HEK293 (cell line): Measurements from ENCODE around the gene CDC37L1.
A peak's percentile ranks its signal among the peaks of the same experiment; 100 is the strongest.

Experiments
- CTCF ChIA-PET: fragments of 350-600 bp; formaldehyde crosslinking; extraction: SDS; loops from one replicate; lab custom pipeline; 2021; ENCODE audit warnings: antibody characterized with exemption; lab: Yijun Ruan, JAX
- POLR2A ChIA-PET: fragments of 300-600 bp; formaldehyde crosslinking; extraction: SDS; loops from one replicate; lab custom pipeline; 2020; ENCODE audit warnings: antibody characterized with exemption, inconsistent platforms; lab: Yijun Ruan, JAX
- H3K27ac ChIP-seq: fragments of 200-500 bp; sonication (Bioruptor generic); 2 replicates; pipeline ENCODE4 v1.5.1; 2014; ENCODE audit warnings: low read depth, low read length, control low read depth, inconsistent platforms; ENCODE audit errors: extremely low read depth
- H3K36me3 ChIP-seq, 2 experiments: fragments of 200-500 bp in 1 of 2; sonication (Bioruptor generic) in 1 of 2; 1 replicate in 1 of 2; 2 replicates in 1 of 2; pipeline ENCODE4 v1.5.1; 2014 to 2017; ENCODE audit warnings: inconsistent platforms in 2 of 2, low read length in 2 of 2; ENCODE audit not compliant: control insufficient read depth in 2 of 2, insufficient read depth in 1 of 2
- H3K4me1 ChIP-seq: fragments of 200-500 bp; sonication (Bioruptor generic); 2 replicates; pipeline ENCODE4 v1.5.1; 2014; ENCODE audit warnings: mild to moderate bottlenecking, low read length, inconsistent platforms; ENCODE audit not compliant: control insufficient read depth, insufficient read depth
- H3K4me3 ChIP-seq: 2 replicates; pipeline ENCODE4 v1.5.1; 2011; ENCODE audit warnings: low read depth, mild to moderate bottlenecking, control low read depth, low read length, moderate library complexity
- H3K9me3 ChIP-seq: fragments of 200-500 bp; sonication (Bioruptor generic); 2 replicates; pipeline ENCODE4 v1.5.1; 2014; ENCODE audit warnings: low read depth, low read length, inconsistent platforms; ENCODE audit not compliant: control insufficient read depth, insufficient read depth
- BCL11B ChIP-seq: fragments of 450-650 bp; formaldehyde crosslinking; IDR thresholded peaks from 2 replicates; pipeline ENCODE4 v1.5.1; 2016; ENCODE audit warnings: low read depth, missing biosample characterization, missing genetic modification characterization
- HOXD13 ChIP-seq: sonication (generic); formaldehyde crosslinking; IDR thresholded peaks from 2 replicates; pipeline ENCODE4 v1.8.0; 2022; ENCODE audit warnings: missing genetic modification reagents, borderline replicate concordance
- INSM2 ChIP-seq: fragments of 450-650 bp; formaldehyde crosslinking; IDR thresholded peaks from 2 replicates; pipeline ENCODE4 v1.5.1; 2016; ENCODE audit warnings: missing biosample characterization, missing genetic modification characterization
- KLF10 ChIP-seq: fragments of 450-650 bp; IDR thresholded peaks from 2 replicates; pipeline ENCODE4 v1.5.1; 2018; ENCODE audit warnings: missing biosample characterization, mild to moderate bottlenecking, missing genetic modification characterization
- PBX3 ChIP-seq: sonication (generic); formaldehyde crosslinking; IDR thresholded peaks from 2 replicates; pipeline ENCODE4 v1.8.1; 2022; ENCODE audit warnings: mild to moderate bottlenecking, moderate library complexity, missing genetic modification reagents
- PRDM1 ChIP-seq: fragments of 450-650 bp; formaldehyde crosslinking; IDR thresholded peaks from 2 replicates; pipeline ENCODE4; 2016; ENCODE audit warnings: missing biosample characterization, missing genetic modification characterization
- PRDM10 ChIP-seq: fragments of 450-650 bp; formaldehyde crosslinking; IDR thresholded peaks from 2 replicates; pipeline ENCODE4 v1.5.1; 2016; ENCODE audit warnings: missing biosample characterization, missing genetic modification characterization
- REST ChIP-seq: fragments of 450-650 bp; formaldehyde crosslinking; IDR thresholded peaks from 2 replicates; pipeline ENCODE4 v1.5.1; 2016; ENCODE audit warnings: missing biosample characterization, missing genetic modification characterization
- ZBTB11 ChIP-seq: fragments of 450-650 bp; formaldehyde crosslinking; conservative IDR thresholded peaks from 2 replicates; pipeline ENCODE4 v1.5.1; 2016; ENCODE audit warnings: low read depth, missing biosample characterization, missing genetic modification characterization
- ZBTB20 ChIP-seq: fragments of 450-650 bp; formaldehyde crosslinking; IDR thresholded peaks from 2 replicates; pipeline ENCODE4 v1.5.1; 2016; ENCODE audit warnings: missing biosample characterization, missing genetic modification characterization
- ZBTB8A ChIP-seq: fragments of 450-650 bp; formaldehyde crosslinking; IDR thresholded peaks from 2 replicates; pipeline ENCODE4 v1.5.1; 2016; ENCODE audit warnings: missing biosample characterization, missing genetic modification characterization
- ZNF114 ChIP-seq: fragments of 450-650 bp; formaldehyde crosslinking; IDR thresholded peaks from 2 replicates; pipeline ENCODE4 v1.5.0; 2017; ENCODE audit warnings: missing biosample characterization, missing genetic modification characterization
- ZNF292 ChIP-seq: fragments of 450-650 bp; formaldehyde crosslinking; IDR thresholded peaks from 2 replicates; pipeline ENCODE4 v1.5.1; 2016; ENCODE audit warnings: low read depth, missing biosample characterization, missing genetic modification characterization, borderline replicate concordance
- ZNF302 ChIP-seq: fragments of 450-650 bp; formaldehyde crosslinking; IDR thresholded peaks from 2 replicates; pipeline ENCODE4 v1.5.1; 2016; ENCODE audit warnings: missing biosample characterization, missing genetic modification characterization, low read depth
- ZNF335 ChIP-seq: fragments of 450-650 bp; formaldehyde crosslinking; conservative IDR thresholded peaks from 2 replicates; pipeline ENCODE4 v1.5.1; 2016; ENCODE audit warnings: missing biosample characterization, missing genetic modification characterization
- ZNF560 ChIP-seq: fragments of 450-650 bp; formaldehyde crosslinking; IDR thresholded peaks from 2 replicates; pipeline ENCODE4 v1.5.1; 2017; ENCODE audit warnings: missing biosample characterization, missing genetic modification characterization, borderline replicate concordance
- ZNF629 ChIP-seq: fragments of 450-650 bp; formaldehyde crosslinking; IDR thresholded peaks from 2 replicates; pipeline ENCODE4 v1.5.1; 2017; ENCODE audit warnings: missing biosample characterization, missing genetic modification characterization
- ZNF664 ChIP-seq: fragments of 450-650 bp; formaldehyde crosslinking; IDR thresholded peaks from 2 replicates; pipeline ENCODE4 v1.5.1; 2016; ENCODE audit warnings: missing biosample characterization, missing genetic modification characterization
- ZNF704 ChIP-seq: fragments of 450-650 bp; formaldehyde crosslinking; IDR thresholded peaks from 2 replicates; pipeline ENCODE4 v1.5.1; 2016; ENCODE audit warnings: missing biosample characterization, missing genetic modification characterization
- ZNF768 ChIP-seq: fragments of 450-650 bp; formaldehyde crosslinking; IDR thresholded peaks from 2 replicates; pipeline ENCODE4 v1.5.1; 2018; ENCODE audit warnings: missing biosample characterization, mild to moderate bottlenecking, missing genetic modification characterization
- ZXDB ChIP-seq: fragments of 450-650 bp; formaldehyde crosslinking; IDR thresholded peaks from 2 replicates; pipeline ENCODE4 v1.5.1; 2016; ENCODE audit warnings: missing biosample characterization, missing genetic modification characterization

CDC37L1 gene

GRCh38 chr9:4740638-4741364 is 61.4 kb downstream of the CDC37L1 start, which contains the start of gene AK3:
TSS of gene AK3 (minus strand) at chr9:4741202. CDS start at chr9:4741087, 115 bp downstream.
- Histone ChIP-seq H3K9me3 (no peaks in the 10 kb centered on the region), H3K4me3 (peak within 1 kb of the TSS; percentile 86), H3K36me3 (no peaks in the 10 kb centered on the region; a peak in 1 of 3 replicates), H3K4me1 (no peaks in the 10 kb centered on the region), H3K27ac (peak within 1 kb of the TSS; percentile 89)
- POLR2A ChIA-PET, result interaction anchor here (0.5 to 2.4 kb wide), 13 partner anchors 9 to 900 kb away, joined by 3 to 10 read pairs (median 6); partner anchors contain the start of genes CDC37L1, JAK2, PLPP6 and RCL1
- CTCF ChIA-PET, result interaction anchor here (0.6 to 1.1 kb wide), 8 partner anchors 10 to 1740 kb away, joined by 3 to 7 read pairs (median 3); no protein-coding TSS in a partner anchor
- peak; percentile 87 for TF ChIP-seq PBX3 (CRISPR knock-in tag)
- TF ChIP-seq ZNF560 (tag by site-specific recombination), result no peak
- TF ChIP-seq INSM2 (tag by site-specific recombination), result no peak
- TF ChIP-seq ZBTB20 (tag by site-specific recombination), result peak; percentile 95
- TF ChIP-seq REST, result peak; percentile 26; the same call in 1 of the 2 replicates
- TF ChIP-seq ZNF292, result no peak
- no peak for TF ChIP-seq ZNF114 (tag by site-specific recombination)
- peak; percentile 76 for TF ChIP-seq ZNF704 (tag by site-specific recombination)
- TF ChIP-seq ZNF768 (tag by site-specific recombination), result no peak
- peak; percentile 40 for TF ChIP-seq ZBTB8A (tag by site-specific recombination)
- TF ChIP-seq ZNF302 (tag by site-specific recombination), result no peak
- no peak for TF ChIP-seq PRDM1 (tag by site-specific recombination)
- TF ChIP-seq ZBTB11 (tag by site-specific recombination), result peak; percentile 61; the same call in 1 of the 2 replicates
- TF ChIP-seq ZXDB (tag by site-specific recombination), result peak; percentile 81
- 0 out of 2 replicates have a peak, but pooled peaks have one; percentile 23 for TF ChIP-seq BCL11B
- TF ChIP-seq ZNF629 (tag by site-specific recombination), result no peak
- peak; percentile 73 for TF ChIP-seq ZNF335 (tag by site-specific recombination)
- TF ChIP-seq HOXD13, result no peak
- TF ChIP-seq ZNF664 (tag by site-specific recombination), result no peak
- peak; percentile 74 for TF ChIP-seq KLF10
- 0 out of 2 replicates have a peak, but pooled peaks have one; percentile 1 for TF ChIP-seq PRDM10 (tag by site-specific recombination)
